PC-3 (cell line): ENCODE data around the gene C1QL4. TPM values are rescaled to one million over a fixed set of nuclear protein-coding genes. Genes with fewer than 3 reads are reported as not detected.

Experiments used
- ATAC-seq: fragments of 200-7000 bp; cut with Tn5 transposase; 2 replicates; pipeline ENCODE4 v1.9.1; 2020; ENCODE audit warnings: mild to moderate bottlenecking, moderate library complexity
- BruUV-seq: library from RNA; stranded (reverse); fragments of 400-500 nt; replicated peaks from 2 replicates; lab custom pipeline; 2021; lab: Mats Ljungman, UMichigan
- CTCF ChIA-PET: fragments of 300-600 bp; sonication (Branson Sonifier 250); formaldehyde crosslinking; loops from one replicate; lab custom pipeline; 2022; ENCODE audit warnings: antibody characterized with exemption; lab: Charles Lee
- POLR2A ChIA-PET: fragments of 300-600 bp; sonication (Branson Sonifier 250); formaldehyde crosslinking; loops from one replicate; lab custom pipeline; 2022; ENCODE audit warnings: antibody characterized with exemption; ENCODE audit not compliant: unreplicated experiment; lab: Charles Lee
- DNase-seq: peaks from one replicate; pipeline ENCODE4 v3.0.0-alpha.2; 2015
- H2AFZ ChIP-seq: fragments of 300-600 bp; sonication (generic); 2 replicates; pipeline ENCODE4 v1.6.0; 2016; ENCODE audit warnings: antibody characterized with exemption, low read length
- H3F3A ChIP-seq: fragments of 300-600 bp; sonication (generic); one replicate; pipeline ENCODE4 v1.6.0; 2017; ENCODE audit warnings: antibody characterized with exemption, low read length, control low read depth, mild to moderate bottlenecking; ENCODE audit not compliant: unreplicated experiment
- H3K27ac ChIP-seq: fragments of 300-600 bp; sonication (generic); 2 replicates; pipeline ENCODE4 v1.5.1; 2016; ENCODE audit warnings: mild to moderate bottlenecking, low read length
- H3K27me3 ChIP-seq: fragments of 300-600 bp; sonication (generic); 2 replicates; pipeline ENCODE4 v1.6.1; 2016; ENCODE audit warnings: low read length, mixed read lengths
- H3K36me3 ChIP-seq: fragments of 300-600 bp; sonication (generic); 2 replicates; pipeline ENCODE4 v1.6.1; 2016; ENCODE audit warnings: low read depth, mixed run types, low read length, mixed read lengths
- H3K4me1 ChIP-seq: fragments of 300-600 bp; sonication (generic); 2 replicates; pipeline ENCODE4 v1.5.1; 2016; ENCODE audit warnings: low read length; ENCODE audit not compliant: insufficient read depth
- H3K4me2 ChIP-seq: fragments of 300-600 bp; sonication (generic); 2 replicates; pipeline ENCODE4 v1.6.0; 2016; ENCODE audit warnings: low read length
- H3K4me3 ChIP-seq: fragments of 300-600 bp; sonication (generic); 2 replicates; pipeline ENCODE4 v1.5.1; 2016; ENCODE audit warnings: mild to moderate bottlenecking, low read length, mixed read lengths
- H3K79me2 ChIP-seq: fragments of 300-600 bp; sonication (generic); 2 replicates; pipeline ENCODE4 v1.6.1; 2017; ENCODE audit warnings: low read length, mixed read lengths
- H3K9ac ChIP-seq: fragments of 300-600 bp; sonication (generic); 2 replicates; pipeline ENCODE4 v1.6.0; 2016; ENCODE audit warnings: mild to moderate bottlenecking, low read length
- H3K9me2 ChIP-seq: fragments of 300-600 bp; sonication (generic); replicated peaks from 2 replicates; pipeline ENCODE4 v1.6.1; 2016; ENCODE audit warnings: mixed run types, low read length, mixed read lengths
- H3K9me3 ChIP-seq: fragments of 300-600 bp; sonication (generic); 2 replicates; pipeline ENCODE4 v1.6.1; 2016; ENCODE audit warnings: low read length, mixed read lengths
- H4K20me1 ChIP-seq: fragments of 300-600 bp; sonication (generic); 2 replicates; pipeline ENCODE4 v1.6.1; 2016; ENCODE audit warnings: low read length, mixed read lengths
- EZH2 ChIP-seq: fragments of 300-600 bp; sonication (generic); IDR thresholded peaks from one replicate; pipeline ENCODE4 v1.6.1; 2017; ENCODE audit warnings: antibody characterized with exemption, mild to moderate bottlenecking, low read length; ENCODE audit not compliant: unreplicated experiment
- EZH2phosphoT487 ChIP-seq: fragments of 300-600 bp; sonication (generic); IDR thresholded peaks from 2 replicates; pipeline ENCODE4 v1.6.1; 2018; ENCODE audit warnings: mild to moderate bottlenecking, antibody characterized with exemption, low read length, borderline replicate concordance
- intact Hi-C: fragments of 100-400 bp; cut with micrococcal nuclease; formaldehyde crosslinking; loops from 2 replicates; pipeline ENCODE4 v1.9.0; 2023
- total RNA-seq: library from RNA; depleted of rRNA; stranded (reverse); fragments of >200 nt; gene quantifications from 2 replicates; pipeline ENCODE4 v1.2.3, GENCODE V29; 2014
- TF ChIP-seq, protein P1 (sequence below): fragments of 300-600 bp; sonication (generic); conservative IDR thresholded peaks from 2 replicates; pipeline ENCODE4 v1.5.1; 2017; ENCODE audit warnings: antibody characterized with exemption, low read depth, mild to moderate bottlenecking, low read length

C1QL4 gene
- total RNA-seq, 1 experiment from 2014 or later: 5.3 TPM

DNA sequence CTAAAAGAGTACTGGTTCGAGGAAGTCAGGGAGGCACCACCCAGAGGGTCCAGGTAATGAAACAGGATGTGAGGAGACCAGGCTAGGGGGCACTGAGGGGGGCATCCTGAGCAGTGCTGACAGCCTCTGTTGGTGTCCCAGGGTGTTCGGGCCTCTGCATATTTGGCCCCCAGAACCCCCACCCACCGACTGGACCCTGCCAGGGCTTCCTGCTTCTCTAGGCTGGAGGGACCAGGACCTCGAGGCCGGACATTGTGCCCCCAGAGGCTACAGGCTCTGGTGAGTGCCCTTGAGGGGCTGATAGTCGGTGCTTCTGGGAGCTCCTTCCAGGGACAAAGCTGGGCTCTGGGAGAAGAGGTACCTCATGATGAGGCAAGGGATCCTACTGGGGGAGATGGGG, 11.4 kb downstream of the C1QL4 start:
- Histone ChIP-seq H3K27me3 (no peaks in the 10 kb centered on the region), H3K4me2 (no peak overlapping the region), H3K4me3 (no peak overlapping the region), H2AFZ (no peak overlapping the region), H3K9ac (no peak overlapping the region), H3F3A (no peaks in the 10 kb centered on the region), H4K20me1 (no peaks in the 10 kb centered on the region), H3K27ac (no peak overlapping the region), H3K4me1 (peaks cover 12% of the 10 kb centered on the region; the same call in 1 of the 2 replicates), H3K79me2 (peaks cover 19% of the 10 kb centered on the region), H3K9me2 (no peaks in the 10 kb centered on the region), H3K36me3 (peaks cover 24% of the 10 kb centered on the region), H3K9me3 (no peaks in the 10 kb centered on the region)
- no peak for TF ChIP-seq EZH2phosphoT487
- TF ChIP-seq EZH2: no peak
- TF ChIP-seq, protein P1, sequence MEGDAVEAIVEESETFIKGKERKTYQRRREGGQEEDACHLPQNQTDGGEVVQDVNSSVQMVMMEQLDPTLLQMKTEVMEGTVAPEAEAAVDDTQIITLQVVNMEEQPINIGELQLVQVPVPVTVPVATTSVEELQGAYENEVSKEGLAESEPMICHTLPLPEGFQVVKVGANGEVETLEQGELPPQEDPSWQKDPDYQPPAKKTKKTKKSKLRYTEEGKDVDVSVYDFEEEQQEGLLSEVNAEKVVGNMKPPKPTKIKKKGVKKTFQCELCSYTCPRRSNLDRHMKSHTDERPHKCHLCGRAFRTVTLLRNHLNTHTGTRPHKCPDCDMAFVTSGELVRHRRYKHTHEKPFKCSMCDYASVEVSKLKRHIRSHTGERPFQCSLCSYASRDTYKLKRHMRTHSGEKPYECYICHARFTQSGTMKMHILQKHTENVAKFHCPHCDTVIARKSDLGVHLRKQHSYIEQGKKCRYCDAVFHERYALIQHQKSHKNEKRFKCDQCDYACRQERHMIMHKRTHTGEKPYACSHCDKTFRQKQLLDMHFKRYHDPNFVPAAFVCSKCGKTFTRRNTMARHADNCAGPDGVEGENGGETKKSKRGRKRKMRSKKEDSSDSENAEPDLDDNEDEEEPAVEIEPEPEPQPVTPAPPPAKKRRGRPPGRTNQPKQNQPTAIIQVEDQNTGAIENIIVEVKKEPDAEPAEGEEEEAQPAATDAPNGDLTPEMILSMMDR: no peak
- BruUV-seq: no TSS peak
- ATAC-seq: no peak
- intact Hi-C loops: no loop called here
- no peak for DNase-seq
- CTCF ChIA-PET: no interaction called here
- POLR2A ChIA-PET: no interaction called here

DNA sequence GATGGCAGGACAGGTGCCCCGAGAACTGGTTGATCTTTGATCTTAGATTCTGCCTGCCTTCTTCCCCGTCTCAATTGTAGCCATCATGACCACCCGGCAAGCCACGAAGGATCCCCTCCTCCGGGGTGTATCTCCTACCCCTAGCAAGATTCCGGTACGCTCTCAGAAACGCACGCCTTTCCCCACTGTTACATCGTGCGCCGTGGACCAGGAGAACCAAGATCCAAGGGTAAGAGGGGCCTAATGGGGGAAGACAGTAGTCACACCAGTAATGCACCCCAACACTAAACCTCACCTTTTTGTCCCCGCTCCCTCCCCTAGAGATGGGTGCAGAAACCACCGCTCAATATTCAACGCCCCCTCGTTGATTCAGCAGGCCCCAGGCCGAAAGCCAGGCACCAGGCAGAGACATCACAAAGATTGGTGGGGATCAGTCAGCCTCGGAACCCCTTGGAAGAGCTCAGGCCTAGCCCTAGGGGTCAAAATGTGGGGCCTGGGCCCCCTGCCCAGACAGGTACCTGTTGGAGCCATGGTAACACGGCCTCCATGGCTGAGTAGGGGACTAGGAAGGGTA, 13.4 kb downstream of the C1QL4 start:
- Histone ChIP-seq H3F3A (no peaks in the 10 kb centered on the region), H3K4me1 (peaks cover 12% of the 10 kb centered on the region; the same call in 1 of the 2 replicates), H4K20me1 (no peaks in the 10 kb centered on the region), H3K36me3 (peaks cover 22% of the 10 kb centered on the region), H3K9me2 (no peaks in the 10 kb centered on the region), H3K79me2 (peaks cover 19% of the 10 kb centered on the region), H3K4me2 (peak overlapping the region; percentile 100), H3K4me3 (peak overlapping the region; percentile 87), H2AFZ (peak overlapping the region; percentile 88), H3K9ac (peak overlapping the region; percentile 86), H3K27ac (no peak overlapping the region), H3K27me3 (no peaks in the 10 kb centered on the region), H3K9me3 (no peaks in the 10 kb centered on the region)
- intact Hi-C loops: no loop called here
- ChIA-PET CTCF (interaction anchor here (0.6 to 1.7 kb wide), 8 partner anchors 8 to 295 kb away, joined by 3 to 23 read pairs (median 5); partner anchors contain the start of gene DNAJC22), POLR2A (interaction anchor here (0.5 to 1.0 kb wide), 6 partner anchors 8 to 991 kb away, joined by 3 to 8 read pairs (median 4); partner anchors contain the start of gene SPATS2)
- TF ChIP-seq, protein P1: no peak
- TF ChIP-seq EZH2phosphoT487 (no peak), EZH2 (no peak)
- no peak for ATAC-seq
- TSS peak; percentile 92 for BruUV-seq
- no peak for DNase-seq
